ENCODE measurements around the gene BEX3.
"Not testable (repeated sequence)": the region's sequence is repeated elsewhere in the genome, so short reads cannot be mapped to it uniquely, and the experiment has no call there.

Gene BEX3

DNA sequence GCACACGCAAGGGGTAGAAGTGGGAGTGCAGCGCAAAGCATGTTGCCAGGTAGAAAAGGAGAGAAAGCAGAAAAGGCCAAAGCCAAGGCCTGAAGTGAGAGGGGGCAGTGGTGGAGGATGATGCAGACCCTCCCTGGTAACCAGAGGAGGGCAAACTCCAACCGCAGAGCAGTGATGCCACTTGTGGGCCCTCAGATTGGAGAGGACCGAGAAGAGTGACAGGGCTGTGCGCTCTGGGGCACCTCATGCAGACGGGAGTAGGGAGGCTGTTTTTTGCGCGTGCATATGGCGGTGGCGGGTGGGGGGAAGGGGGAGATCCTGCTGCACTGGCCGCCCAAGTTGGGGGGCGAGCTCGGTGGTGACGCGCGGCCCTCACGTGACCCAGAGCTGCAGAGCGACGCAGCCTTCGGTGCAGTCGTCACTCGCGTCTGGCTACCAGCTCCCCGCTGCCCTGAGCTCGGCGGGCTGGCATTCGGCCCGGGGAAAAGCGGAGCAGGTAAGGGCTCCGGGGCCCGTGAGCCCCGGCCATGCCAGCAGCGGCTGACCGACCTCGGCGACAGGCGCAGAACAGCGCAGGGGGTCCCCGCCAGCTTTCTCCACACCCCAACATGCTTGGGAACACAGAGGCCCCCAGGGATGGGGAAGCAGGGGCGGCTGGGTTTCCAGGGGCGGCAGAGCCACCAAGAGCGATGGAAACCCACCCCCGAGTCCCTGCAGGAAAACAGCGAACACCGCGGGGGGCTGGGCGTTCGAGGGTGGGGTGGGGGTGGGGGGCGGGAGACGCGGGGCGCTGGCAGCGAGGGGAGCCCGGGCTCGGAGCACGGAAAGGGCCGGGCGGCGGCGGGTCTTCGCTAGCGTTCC, at the start of gene BEX3:
Gene BEX3 (plus strand): TSS at position 421 of the 861 bp plus-strand sequence. CDS start 984 bp downstream, outside the sequence.
- peak in 1 of 2 donors; percentile 6 for DNase-seq

DNA sequence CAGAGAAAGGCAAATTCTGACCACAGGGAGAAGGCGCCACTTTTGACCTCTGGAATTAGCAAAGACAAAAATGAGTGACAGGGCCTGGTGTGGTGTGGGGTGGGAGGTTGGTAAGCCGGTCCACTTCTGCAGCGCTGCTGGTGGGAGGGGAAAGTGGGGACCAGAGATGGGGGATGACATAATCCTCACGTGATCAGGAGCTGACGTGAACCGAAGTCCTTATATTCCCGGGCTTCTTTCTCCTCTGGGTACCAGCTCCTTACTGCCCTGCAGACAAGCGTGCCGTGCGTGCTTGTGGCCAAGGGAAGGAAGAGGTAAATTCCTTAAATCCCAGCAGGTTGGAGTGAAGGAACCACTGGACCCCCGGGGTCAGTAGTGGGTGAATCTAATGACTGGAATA, 46.3 kb upstream of the BEX3 start, which contains the start of gene TCEAL7:
Gene TCEAL7 (plus strand): TSS at position 249 of the 400 bp plus-strand sequence. CDS start 1,165 bp downstream, outside the sequence.
- DNase-seq: no peak

DNA sequence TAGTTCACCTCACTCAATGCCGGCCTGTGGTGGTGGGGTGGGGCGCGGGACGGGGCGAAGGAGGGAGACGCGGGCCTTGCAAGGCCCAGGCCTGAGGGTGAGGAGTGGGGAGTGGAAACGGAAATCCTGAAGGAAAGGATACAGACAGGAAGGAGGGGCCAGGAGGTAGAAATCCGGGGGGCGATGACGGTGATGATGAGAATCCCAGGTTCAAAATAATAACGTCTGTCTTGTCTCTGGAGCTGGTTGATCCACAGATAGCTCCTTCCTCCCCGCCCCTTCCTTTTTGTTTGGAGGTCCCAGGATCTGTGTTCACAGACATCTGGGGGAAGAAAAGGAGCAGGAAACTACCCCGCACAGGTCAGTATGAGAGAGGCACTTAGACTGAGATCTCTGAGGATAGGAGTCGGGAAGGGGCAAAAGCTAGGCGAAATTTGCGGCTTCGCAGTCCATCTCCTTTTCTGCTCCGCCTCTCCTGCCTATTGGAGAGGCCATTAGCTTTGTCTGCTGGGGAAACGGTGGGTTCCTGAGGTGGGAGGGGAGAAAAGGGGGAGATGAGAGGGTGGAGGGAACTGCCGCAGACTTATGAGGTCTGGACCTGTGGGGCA, 45.6 kb upstream of the BEX3 start:
- DNase-seq: no peak

DNA sequence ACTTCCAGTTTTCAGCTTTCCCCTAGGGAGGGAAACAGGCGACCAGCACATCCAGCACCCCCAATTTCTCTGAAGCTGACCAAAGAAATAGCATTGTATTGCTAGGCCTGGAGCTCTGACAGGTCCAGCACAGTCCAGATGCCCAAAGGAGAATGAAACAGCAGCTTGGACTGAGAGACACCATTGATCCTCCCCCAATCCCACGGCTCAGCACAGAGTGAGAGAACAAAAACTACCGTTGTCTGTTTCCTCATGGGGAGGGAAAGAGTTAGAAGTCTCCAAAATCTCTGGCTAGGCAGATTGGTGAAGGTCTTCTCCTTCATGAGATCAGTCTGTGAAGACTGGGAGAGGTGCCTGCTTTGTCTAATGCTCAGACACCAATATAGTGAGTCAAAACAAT, 37.7 kb upstream of the BEX3 start:
- DNase-seq: no peak

DNA sequence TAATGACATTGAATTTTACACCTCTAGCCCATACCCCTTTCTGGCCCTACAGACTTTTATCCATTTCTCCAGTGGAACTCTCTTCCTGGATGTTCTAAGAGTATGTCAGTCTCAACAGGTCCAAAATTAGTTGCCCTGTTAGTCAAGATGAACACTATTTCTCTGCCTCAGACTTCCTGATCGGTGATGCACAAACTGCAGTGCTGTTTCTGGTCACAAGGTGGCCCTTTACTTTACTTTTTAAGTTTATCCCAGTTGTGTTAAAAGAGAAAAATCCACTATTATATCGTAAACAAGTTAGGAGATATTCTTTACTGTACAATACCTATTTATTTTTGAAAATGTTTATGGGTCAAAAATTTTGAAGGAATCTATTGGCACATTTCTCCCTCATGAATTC, 33.2 kb upstream of the BEX3 start:
- DNase-seq: peak; percentile 7 to 19

DNA sequence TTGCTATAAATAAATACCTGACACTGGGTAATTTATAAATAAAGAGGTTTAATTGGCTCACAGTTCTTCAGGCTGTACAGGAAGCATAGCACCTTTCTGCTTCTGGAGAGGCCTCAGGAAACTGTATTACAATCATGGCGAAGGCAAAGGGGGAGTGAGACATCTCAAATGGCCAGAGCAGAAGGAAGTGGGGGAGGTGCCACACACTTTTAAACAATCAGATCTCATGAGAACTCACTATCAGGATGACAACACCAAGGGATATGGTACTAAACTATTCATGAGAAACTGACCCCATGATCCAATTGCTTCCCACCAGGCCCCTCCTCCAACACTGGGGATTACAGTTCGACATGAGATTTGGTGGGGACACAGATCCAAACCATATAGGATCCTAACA, 31.7 kb upstream of the BEX3 start:
- no peak for DNase-seq

DNA sequence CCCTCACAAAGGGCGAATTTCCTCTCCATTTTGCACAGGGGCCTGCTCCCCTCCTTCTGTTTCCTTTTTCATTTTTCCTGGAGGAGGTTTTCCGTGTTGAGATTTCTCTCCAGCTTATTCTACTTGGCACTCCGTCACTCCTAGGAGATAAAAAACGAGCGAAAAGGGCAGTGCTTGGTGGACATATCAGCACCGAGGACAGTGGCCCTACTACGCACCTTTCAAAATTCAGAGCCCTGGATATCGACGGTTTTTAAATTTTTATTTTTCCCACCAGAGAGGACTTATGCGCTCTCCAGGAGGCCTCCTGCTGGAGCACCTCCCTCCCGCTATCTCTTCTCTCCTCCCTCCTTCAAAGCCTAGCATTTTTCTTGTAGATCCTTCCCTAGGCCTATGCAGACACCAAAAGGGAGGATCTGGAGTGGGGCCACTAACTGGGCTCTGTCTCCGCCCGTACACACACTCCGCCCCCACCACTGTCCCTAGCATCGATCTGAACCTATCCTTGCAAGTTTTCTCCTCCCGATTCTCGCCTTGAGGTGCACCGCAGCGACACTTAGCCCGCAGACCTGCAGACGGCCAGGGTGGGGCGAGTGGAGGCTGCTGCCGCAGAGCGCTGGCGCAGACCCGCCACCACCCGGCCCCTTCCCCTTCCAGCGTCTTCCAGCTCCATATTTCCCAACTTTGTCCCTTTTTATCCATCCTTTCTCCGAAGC, 28.5 kb upstream of the BEX3 start:
- no peak for DNase-seq

DNA sequence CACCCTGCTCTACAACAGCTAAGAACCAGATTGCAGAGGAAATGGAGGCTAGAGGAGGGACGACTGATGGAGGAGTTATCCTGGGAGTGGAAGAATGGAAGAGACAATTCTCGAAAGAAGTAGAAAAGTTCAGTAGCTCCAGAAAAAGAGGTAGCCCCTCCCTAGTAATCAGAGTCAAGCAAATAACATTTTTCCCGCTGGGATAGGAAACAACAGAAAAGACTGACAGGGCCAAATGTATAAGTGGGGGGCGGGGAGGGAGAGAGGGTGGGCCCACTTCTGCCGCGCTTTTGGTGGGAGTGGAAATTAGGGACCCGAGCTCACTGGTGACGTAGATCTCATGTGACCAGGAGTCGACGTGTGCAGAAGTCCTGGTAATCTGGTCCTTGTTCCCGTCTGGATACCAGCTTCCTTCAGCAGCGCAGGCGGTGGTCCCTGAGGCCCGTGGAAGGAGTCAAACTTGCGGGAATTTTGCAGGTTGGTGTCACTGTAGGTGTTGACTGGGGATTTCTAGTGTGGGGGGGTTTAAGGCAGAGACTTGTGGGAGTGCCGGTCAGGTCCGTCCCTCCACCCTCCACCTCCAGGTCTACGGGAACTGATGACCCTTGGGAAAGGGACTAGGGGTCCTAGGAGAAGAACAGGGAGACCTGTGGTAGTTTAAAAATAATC, 20.1 kb upstream of the BEX3 start, which contains the start of gene TCEAL9:
Gene TCEAL9 (plus strand): TSS at position 377 of the 669 bp plus-strand sequence. CDS start 1,179 bp downstream, outside the sequence.
- no peak for DNase-seq

DNA sequence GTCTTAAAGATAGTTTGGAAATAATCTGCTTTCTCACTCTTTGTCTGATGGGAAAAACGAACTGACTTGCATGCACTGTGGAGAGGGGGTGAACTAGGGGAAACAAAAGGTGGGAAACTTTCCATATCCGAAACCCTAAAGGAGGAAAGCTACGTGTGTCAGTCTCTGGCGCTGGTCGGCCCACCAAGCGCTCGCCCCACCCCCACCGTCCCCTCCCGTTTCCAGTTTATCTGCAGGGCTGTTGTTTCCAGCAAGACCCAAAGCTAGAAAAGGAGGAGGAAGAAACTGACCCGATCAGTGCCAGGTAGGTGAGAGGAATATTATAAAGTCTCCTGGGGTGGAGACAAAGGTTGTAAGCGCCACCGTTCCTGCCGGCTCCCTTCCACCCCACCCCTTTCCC, 19.5 kb upstream of the BEX3 start:
- DNase-seq: no peak

DNA sequence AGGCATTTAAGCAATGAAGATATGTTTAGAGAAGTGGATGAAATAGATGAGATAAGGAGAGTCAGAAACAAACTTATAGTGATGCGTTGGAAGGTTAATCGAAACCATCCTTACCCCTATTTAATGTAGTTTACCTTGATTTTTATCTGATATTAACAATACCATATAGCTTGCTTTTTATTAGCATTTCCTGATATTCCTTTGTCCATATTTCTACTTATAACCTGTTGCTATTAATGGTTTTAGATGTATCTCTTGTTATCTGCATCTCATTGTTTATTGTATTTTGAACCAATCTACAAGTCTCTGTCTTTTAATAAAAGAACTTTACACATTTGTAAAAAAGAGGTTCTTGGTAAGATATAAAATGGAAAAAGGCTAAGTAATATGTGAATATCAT, 18.5 kb upstream of the BEX3 start:
- no peak for DNase-seq

DNA sequence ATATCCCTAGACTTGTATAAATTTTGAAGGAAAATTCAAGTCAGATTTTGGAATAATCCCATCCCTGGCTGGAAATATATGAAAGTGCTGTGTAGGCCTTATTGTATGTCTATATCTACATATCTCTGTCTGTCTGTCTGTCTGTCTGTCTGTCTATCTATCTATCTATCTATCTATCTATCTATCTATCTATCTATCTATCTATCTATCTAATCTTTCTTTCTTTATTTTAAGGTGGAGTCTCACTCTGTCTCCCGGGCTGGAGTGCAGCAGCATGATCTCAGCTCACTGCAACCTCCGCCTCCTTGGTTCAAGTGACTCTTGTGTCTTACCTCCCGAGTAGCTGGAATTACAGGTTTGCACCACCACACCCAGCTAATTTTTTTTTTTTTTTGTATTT, 16.7 kb upstream of the BEX3 start:
- not testable (repeated sequence) for DNase-seq

DNA sequence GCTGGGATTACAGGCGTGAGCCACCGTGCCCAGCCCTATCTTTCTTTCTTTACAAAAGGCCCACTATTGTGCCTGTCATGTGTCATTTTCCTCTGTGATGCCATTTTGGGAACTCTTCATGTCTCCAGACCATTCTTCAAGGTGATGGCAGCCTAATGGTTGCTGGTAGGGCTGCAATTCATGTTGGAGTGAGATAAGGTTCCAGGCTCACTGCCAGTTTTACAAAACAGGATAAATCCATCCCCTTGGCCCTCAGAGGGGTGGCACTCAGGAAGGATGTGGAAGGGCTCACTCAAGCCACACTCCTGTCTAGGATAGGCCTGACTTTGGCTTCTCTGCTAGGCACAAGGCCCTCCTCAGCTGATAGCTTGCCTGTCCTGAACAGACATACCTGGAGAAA, 16.2 kb upstream of the BEX3 start:
- no peak for DNase-seq

DNA sequence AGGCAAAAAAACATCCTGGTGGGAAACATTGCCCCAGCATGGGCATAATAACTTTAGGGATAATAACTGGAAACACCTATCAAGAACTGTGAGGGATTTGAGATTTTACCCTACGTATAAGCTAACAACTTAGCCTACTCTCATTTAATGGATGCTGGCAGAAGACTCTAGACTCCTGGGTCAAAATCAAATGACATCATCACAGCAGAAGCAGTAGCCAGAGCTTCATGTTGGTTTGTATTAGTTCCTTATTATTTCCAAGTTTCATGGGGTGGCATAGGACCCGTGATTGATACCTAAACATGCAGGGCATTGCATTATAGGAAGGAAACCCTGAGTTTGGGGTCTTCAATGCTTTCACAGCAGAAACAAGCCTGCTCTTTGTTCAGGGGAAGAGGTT, 15.4 kb upstream of the BEX3 start:
- no peak for DNase-seq

DNA sequence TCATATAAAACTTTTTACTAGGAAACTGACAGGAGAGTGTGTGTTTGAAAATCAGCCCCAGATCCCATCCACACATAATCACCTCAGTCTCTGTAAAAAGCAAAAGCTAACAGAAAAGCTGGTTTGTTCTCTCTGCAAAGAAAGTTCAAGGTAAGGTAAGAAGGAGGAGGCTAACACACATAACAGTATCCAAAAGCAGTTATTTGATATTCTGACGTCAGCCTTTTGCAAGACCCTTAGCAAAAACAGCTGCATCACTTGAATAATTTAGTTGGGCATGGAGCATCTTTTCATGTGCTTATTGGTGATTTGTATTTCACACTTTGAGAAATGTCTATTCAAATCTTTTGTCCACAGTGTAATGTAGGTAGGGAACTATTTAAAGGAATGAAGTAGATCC, 14.5 kb upstream of the BEX3 start:
- no peak for DNase-seq

DNA sequence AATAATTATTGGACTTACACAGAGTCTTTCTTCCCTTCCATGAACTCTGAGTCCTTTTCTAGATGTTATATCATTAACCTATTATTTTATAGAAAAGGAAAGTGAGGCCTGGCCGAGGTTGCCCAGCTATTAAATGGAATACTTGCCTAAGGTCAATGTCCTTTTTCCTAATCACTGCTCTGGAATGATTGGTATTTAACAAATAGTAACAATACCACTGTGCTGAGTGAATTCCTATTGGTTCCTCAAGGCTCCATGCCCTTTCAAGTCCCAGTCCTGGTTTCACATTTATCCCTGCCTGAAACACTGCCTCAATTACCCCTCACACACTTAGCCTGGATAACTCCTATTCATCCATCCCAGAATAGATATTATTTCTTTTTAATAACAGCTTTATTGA, 13.9 kb upstream of the BEX3 start:
- DNase-seq: no peak

DNA sequence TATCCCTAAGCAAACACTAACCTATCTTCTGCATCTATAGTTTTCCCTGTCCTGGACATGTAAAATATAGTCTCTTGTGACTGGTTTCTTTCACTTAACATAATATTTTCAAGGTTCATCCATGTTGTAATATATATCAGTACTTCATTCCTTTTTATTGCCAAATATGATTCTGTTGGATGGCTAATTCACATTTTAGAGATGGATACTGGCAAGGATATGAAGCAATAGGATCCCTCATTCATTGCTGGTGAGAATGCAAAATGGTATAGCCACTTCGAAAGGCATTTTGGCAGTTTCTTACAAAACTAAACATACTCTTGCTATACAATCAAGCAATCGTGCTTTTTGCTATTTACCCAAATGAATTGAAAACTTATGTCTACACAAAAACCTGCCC, 13.3 kb upstream of the BEX3 start:
- DNase-seq: no peak

DNA sequence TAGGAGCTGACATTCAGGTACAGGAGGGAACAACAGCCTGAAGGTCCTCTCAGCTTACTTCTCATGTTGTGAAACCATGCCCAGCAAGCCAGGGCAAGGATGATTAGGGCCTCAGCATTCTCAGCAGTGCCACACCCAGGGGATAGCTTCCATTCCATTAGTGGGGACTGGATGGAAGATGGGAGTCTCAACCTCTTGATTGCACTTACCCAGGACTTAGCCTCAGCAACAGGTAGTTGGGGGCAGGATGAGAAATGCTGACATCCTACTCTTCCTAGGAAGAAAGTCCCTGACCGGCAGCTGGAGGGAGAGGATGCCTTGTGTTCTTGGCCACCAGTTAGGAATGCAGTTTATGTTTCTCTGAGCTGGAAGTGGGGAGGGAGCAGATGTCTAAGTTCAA, 8.8 kb upstream of the BEX3 start:
- no peak for DNase-seq

DNA sequence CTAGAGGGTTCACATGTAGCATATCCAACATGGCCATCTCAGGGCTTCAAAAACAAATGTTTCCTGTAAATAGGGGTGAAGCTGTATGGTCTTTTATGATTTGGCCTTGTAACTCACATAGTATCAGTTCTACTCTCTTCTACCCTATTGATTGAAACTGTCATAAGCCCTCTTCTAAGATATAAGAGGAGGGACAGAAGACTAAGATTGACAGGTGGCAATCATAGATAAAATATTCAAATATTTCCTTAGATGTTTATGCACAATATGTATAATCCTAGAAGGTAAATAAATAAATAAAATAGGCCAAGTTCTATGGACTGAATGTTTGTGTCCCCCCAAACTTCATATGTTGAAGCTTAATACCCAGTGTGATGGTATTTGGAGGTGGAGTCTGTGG, 6.9 kb upstream of the BEX3 start:
- DNase-seq: no peak

DNA sequence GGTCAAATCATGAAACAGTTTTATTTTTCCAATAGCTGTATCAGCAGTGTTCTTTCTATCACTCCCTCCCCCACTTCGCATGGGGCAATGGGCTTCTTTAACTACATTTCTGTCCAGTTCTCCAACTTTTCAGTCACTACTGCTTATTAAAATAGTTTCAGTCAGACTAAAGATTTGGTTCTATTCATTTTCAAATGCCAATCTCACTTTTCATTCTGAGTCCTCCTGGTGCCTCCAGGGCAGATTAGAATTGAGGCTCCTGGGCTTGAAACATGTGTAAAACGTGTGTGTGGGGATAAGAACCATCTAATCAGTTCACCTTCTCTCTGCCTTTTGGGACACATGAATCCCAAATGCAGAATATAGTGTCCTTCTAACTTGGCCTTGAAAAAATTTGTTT, 3.5 kb upstream of the BEX3 start:
- no peak for DNase-seq

DNA sequence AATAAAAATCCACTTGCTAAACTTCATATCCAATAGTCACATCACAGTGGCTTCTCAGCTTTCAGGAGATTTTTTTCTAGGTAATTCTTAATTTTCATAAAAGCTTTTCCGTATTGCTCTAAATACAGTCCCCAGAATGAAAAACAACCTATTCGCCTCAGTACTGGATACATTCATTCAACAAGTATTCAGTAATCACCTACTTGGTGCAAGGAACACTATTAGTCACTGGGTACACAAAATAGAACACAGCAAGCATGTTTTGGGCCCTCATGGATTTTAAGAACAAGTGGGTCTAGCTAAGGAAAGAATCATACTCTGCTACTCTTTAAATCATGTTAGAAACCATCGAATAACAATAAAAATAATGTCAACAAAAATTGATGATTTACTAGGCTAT, 2.8 kb upstream of the BEX3 start:
- no peak for DNase-seq

DNA sequence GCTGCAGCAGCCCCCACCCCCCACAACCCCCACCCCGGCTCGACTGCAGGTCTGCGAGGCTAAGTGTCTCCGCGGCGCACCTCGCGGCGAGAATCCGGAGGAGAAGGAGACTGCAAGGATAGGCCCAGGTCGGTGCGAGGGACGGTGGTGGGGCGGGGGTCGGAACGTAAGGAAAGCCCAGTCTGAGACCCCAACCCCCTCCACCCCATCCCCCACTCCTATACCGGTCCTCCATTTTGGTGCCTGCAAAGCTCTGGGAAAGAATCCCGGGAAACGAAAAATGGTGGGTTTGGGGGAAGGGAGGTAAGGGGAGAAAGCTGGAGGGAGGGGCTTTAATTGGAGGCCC, 614 bp downstream of the BEX3 start:
- DNase-seq: no peak

DNA sequence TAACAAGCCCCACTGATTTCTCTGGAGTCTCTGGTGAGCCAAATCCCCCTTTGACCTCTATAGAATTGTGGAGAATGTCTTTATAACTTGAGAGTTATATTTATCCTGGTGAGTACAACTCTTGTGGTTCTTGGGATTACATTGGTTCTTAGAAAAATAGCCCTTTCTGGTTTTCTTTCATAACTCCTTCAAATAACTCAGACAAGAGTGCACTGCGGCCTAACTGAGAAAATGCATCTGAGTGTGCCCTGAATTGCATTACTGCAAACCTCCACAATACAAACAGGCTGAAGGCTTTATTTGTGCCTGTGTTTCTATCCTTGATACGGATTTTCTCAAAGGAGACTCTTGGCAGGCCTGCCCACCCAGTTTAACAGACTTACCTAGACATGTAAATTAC, 2.7 kb downstream of the BEX3 start:
- no peak for DNase-seq

DNA sequence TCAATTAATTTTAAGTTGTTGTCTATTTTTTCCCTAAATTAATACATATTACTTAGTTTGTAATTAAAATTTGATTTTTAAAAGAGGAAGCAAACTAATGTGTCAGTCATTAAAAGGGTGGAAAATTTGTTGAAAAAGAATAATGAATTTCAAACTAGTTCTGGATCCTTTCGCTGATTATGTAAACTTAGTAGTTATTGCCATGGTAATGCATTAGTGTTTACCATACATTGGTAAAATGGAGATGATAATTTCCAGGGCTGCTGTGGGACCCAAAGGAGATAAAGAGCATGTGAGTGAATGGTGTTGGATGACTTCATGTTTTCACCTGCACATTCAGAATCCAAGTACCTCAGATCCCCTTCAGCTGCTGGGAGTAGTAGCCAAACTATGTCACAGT, 6.5 kb downstream of the BEX3 start:
- no peak for DNase-seq
